Mucosa of descending colon (tissue), 3 donors: Measurements from ENCODE around the gene PDE2A. TPM values are rescaled to one million over a fixed set of nuclear protein-coding genes. Genes with fewer than 3 reads are reported as not detected.

Source experiments
- ATAC-seq: fragments of 200-7000 bp; cut with Tn5 transposase; one replicate; pipeline ENCODE4 v1.9.1; 2020; ENCODE audit warnings: mild to moderate bottlenecking, moderate library complexity
- DNase-seq, 3 donors: peaks; one replicate each; pipeline ENCODE4 v3.0.0-alpha.2; 2020
- H3K36me3 ChIP-seq: fragments of 200-600 bp; one replicate; pipeline ENCODE4 v1.8.0; 2021; ENCODE audit warnings: low read depth, mild to moderate bottlenecking
- H3K4me1 ChIP-seq: fragments of 200-600 bp; one replicate; pipeline ENCODE4 v1.8.0; 2021; ENCODE audit warnings: low read depth, mild to moderate bottlenecking
- H3K4me3 ChIP-seq: fragments of 200-600 bp; one replicate; pipeline ENCODE4 v1.8.0; 2021; ENCODE audit warnings: mild to moderate bottlenecking
- H3K9me3 ChIP-seq: fragments of 200-600 bp; one replicate; pipeline ENCODE4 v1.8.0; 2021; ENCODE audit warnings: mild to moderate bottlenecking
- intact Hi-C, 2 donors: fragments of 100-400 bp; cut with DNase I in 1 of 2; cut with micrococcal nuclease in 1 of 2; formaldehyde crosslinking; loops; one replicate each; pipeline versions ENCODE4 v1.11.0 to v1.11.1; 2022; cut with DNase I, micrococcal nuclease
- total RNA-seq, 3 donors: library from RNA; stranded (reverse); fragmentation: NEBNext Ultra II Directional in 2 of 3; extraction: Animal tissue kit (Norgen Biotek cat#: 25700) in 2 of 3; gene quantifications; one replicate each; pipeline versions ENCODE4 v1.2.1 to v1.2.4, GENCODE V29; 2021 to 2023
- TF ChIP-seq, protein P1 (sequence below): fragments of 200-600 bp; IDR thresholded peaks from one replicate; pipeline ENCODE4 v1.8.0; 2022; ENCODE audit warnings: antibody characterized with exemption, mild to moderate bottlenecking
- donor health status: DM: no; HTN: no; CAD: no; lungs with moderate emphysema.
- donor health status: DM: no; HTN: no; CAD: no.
- donor health status: DM: no; HTN: yes; CAD: no.

Gene PDE2A
- total RNA-seq, 3 donors from 2014 or later, result 7.0 to 45.9 (median 9.6) TPM

DNA sequence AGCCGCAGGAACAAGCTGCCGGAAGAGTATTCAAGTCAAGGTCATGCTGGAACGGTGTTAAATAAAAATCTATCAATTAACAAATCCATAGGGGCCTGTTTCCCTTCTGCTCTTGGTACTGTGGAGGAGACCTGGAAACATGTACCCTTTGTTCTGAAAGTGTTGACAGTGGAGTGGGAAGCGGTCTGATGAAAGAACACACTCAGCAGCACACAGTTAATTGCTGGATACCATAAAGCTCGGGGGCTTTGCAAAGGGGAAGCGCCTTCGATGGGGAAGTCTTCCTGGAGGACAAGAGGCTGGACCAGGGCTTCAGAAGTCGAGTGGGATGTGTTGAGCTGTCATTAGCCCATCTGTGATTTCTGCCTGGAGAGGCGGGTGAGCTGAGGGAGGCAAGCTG is 127.4 kb downstream of the PDE2A start:
- DNase-seq (no peak), ATAC-seq (no peak)
- no peaks in the 10 kb centered on the region for H3K36me3 ChIP-seq
- H3K4me1 ChIP-seq, result no peaks in the 10 kb centered on the region
- no peaks in the 10 kb centered on the region for H3K9me3 ChIP-seq
- intact Hi-C loops, result no loop called here
- H3K4me3 ChIP-seq, result no peak overlapping the region
- TF ChIP-seq, protein P1, sequence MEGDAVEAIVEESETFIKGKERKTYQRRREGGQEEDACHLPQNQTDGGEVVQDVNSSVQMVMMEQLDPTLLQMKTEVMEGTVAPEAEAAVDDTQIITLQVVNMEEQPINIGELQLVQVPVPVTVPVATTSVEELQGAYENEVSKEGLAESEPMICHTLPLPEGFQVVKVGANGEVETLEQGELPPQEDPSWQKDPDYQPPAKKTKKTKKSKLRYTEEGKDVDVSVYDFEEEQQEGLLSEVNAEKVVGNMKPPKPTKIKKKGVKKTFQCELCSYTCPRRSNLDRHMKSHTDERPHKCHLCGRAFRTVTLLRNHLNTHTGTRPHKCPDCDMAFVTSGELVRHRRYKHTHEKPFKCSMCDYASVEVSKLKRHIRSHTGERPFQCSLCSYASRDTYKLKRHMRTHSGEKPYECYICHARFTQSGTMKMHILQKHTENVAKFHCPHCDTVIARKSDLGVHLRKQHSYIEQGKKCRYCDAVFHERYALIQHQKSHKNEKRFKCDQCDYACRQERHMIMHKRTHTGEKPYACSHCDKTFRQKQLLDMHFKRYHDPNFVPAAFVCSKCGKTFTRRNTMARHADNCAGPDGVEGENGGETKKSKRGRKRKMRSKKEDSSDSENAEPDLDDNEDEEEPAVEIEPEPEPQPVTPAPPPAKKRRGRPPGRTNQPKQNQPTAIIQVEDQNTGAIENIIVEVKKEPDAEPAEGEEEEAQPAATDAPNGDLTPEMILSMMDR, result no peak

DNA sequence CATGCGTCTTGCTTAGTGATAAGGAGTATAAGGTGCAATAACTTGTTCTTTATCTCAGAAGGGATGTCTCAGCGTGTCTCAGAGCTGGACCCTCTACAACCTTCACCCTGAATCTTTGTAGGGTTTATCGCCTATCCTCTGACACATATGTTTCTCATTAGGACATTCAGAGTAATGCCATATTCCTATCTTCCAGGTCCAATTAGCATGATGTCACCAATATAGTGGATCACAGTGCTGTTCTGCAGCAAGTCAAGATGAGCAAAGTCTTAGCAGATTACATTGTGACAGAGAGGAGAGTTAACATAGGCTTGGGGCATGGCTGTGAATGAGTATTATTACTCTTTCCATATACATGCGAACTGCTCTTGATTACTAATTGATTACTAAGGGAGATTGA is 129.6 kb downstream of the PDE2A start:
- H3K4me1 ChIP-seq, result no peaks in the 10 kb centered on the region
- H3K9me3 ChIP-seq, result no peaks in the 10 kb centered on the region
- intact Hi-C loops, result no loop called here
- no peak for ATAC-seq
- TF ChIP-seq, protein P1, result no peak
- no peak for DNase-seq
- H3K36me3 ChIP-seq, result no peaks in the 10 kb centered on the region
- no peak overlapping the region for H3K4me3 ChIP-seq

DNA sequence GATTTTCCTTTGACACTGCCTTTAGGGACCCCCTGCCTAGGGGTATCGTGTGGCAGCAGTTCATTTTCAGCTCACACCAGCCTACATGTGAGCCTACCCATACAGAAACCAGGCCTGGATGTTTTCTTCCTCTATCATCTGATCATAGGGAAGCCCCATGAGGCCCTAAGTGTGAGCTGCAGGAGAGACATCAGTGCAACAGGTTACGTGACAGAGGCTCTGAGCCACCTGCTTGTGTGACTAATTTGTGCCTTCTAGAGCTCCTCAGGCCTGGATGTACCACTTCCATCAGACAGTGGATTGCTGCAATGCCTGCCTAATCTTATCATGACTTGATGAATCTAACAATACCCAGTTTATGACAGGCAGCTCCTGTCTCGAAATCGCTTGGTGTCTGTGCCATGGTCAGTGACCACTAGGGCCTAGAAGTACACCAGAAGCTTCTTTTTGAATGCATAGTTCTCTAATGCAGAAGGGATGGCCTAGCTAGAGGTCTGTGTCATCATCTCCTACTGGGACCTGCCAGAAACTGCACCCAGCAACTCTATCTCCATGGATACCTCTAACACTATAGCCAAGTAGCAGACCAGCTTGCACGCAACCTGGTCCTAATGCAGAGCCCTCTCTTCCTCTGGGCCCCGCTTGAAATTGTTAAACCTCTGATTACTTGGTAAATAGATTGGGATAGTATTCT is 130.2 kb downstream of the PDE2A start:
- Histone ChIP-seq H3K36me3 (no peaks in the 10 kb centered on the region), H3K4me3 (no peak overlapping the region), H3K9me3 (no peaks in the 10 kb centered on the region), H3K4me1 (no peaks in the 10 kb centered on the region)
- DNase-seq (no peak), ATAC-seq (no peak)
- intact Hi-C loops, result no loop called here
- TF ChIP-seq, protein P1, result no peak

DNA sequence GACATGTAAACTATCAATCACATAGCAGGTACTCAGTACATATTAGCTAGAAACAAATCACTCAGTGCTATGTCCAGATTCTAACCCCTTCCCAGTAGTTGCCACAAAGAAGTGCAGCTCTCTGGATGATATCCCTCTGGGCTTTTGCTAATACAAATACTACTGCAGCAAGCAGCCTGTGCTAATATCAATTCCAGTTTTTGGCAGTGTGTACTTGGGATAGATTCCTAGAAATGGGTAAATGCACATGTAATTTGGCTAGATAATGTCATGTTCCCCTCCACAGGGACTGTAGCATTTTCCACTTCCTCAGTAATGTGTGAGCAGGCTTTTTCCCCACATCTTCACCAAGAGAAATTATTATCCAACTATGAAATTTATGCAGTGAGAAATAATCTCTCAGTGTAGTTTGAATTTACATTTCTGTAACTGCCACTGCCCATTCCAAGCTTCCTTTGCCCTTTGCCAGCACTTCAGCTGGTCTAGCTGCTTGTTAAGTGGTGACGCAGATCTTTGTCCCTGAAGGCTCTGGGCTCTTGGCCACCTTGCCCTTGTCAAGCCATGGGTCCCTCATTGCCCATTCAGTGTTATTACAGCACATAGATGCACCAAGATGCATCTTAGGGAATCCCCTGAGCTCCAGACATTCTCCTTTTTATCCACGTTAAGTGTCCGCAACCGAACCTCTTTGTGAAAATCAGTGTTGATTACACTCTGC is 132.8 kb downstream of the PDE2A start:
- Histone ChIP-seq H3K4me1 (no peaks in the 10 kb centered on the region), H3K36me3 (no peaks in the 10 kb centered on the region), H3K4me3 (no peak overlapping the region), H3K9me3 (no peaks in the 10 kb centered on the region)
- intact Hi-C loops, result no loop called here
- no peak for DNase-seq
- no peak for ATAC-seq
- TF ChIP-seq, protein P1, result no peak

DNA sequence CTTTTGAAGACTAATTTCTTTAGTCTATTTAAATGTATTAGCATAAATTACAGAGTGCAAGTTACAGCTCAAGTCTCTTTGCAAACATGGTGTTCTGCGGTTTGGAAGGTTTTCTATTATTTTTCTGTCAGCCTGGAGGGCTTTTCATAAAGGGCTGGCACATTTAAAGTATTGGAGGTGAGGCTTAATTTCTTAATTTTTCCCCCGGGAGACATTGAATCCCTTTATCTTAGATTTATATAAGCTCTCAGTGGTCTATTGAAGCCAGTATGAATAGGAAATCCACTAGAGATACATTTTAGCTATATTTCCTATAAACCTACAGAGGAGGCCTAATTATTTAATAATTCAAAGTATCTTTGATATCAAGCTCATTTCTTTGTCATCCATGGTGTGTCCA is 137.2 kb downstream of the PDE2A start:
- no peak overlapping the region for H3K4me3 ChIP-seq
- DNase-seq (no peak), ATAC-seq (no peak)
- TF ChIP-seq, protein P1, result no peak
- no peaks in the 10 kb centered on the region for H3K9me3 ChIP-seq
- H3K4me1 ChIP-seq, result no peaks in the 10 kb centered on the region
- intact Hi-C loops, result no loop called here
- H3K36me3 ChIP-seq, result no peaks in the 10 kb centered on the region
